WTC11 (cell line): ENCODE results near the gene VWA8. TPM values are rescaled to one million over a fixed set of nuclear protein-coding genes. Genes with fewer than 3 reads are reported as not detected.

Experiments
- ATAC-seq: fragments of 200-7000 bp; cut with Tn5 transposase; 2 replicates; pipeline ENCODE4 v1.10.0; 2021; ENCODE audit warnings: mild to moderate bottlenecking, moderate library complexity
- CTCF ChIA-PET: fragments of 300-600 bp; sonication (Branson Sonifier 250); formaldehyde crosslinking; loops from one replicate; lab custom pipeline; 2021; ENCODE audit warnings: antibody characterized with exemption; lab: Charles Lee
- POLR2A ChIA-PET: fragments of 350-600 bp; sonication (Branson Sonifier 250); formaldehyde crosslinking; loops from one replicate; lab custom pipeline; 2021; ENCODE audit warnings: antibody characterized with exemption; lab: Charles Lee
- DNase-seq: peaks from one replicate; pipeline ENCODE4 v3.0.0; 2021; ENCODE audit warnings: low spot score
- H3K27ac Mint-ChIP-seq: 2 replicates; pipeline ENCODE4 v1.8.0; 2021; ENCODE audit warnings: mixed read lengths
- H3K27me3 Mint-ChIP-seq: 2 replicates; pipeline ENCODE4 v1.8.0; 2021; ENCODE audit warnings: low read depth, mild to moderate bottlenecking, moderate library complexity, mixed read lengths
- H3K36me3 Mint-ChIP-seq: 2 replicates; pipeline ENCODE4 v1.8.0; 2021; ENCODE audit warnings: mixed read lengths
- H3K4me1 Mint-ChIP-seq: 2 replicates; pipeline ENCODE4 v1.8.0; 2022; ENCODE audit warnings: mixed read lengths
- H3K4me3 Mint-ChIP-seq: 2 replicates; pipeline ENCODE4 v1.8.0; 2021; ENCODE audit warnings: mild to moderate bottlenecking, moderate library complexity, mixed read lengths
- H3K9me3 Mint-ChIP-seq: 2 replicates; pipeline ENCODE4 v1.8.0; 2021; ENCODE audit warnings: mixed read lengths
- AFF4 ChIP-seq: sonication (generic); formaldehyde crosslinking; IDR thresholded peaks from 2 replicates; pipeline ENCODE4 v1.8.1; 2023; ENCODE audit warnings: mild to moderate bottlenecking, missing genetic modification reagents, borderline replicate concordance
- ATF3 ChIP-seq: sonication (generic); formaldehyde crosslinking; conservative IDR thresholded peaks from 2 replicates; pipeline ENCODE4 v1.8.1; 2022; ENCODE audit warnings: mild to moderate bottlenecking, missing genetic modification reagents
- ATF6 ChIP-seq: sonication (generic); formaldehyde crosslinking; IDR thresholded peaks from 2 replicates; pipeline ENCODE4 v1.8.1; 2023; ENCODE audit warnings: mild to moderate bottlenecking, missing genetic modification reagents
- CREM ChIP-seq: sonication (generic); formaldehyde crosslinking; IDR thresholded peaks from 2 replicates; pipeline ENCODE4 v1.8.1; 2022; ENCODE audit warnings: mild to moderate bottlenecking, missing genetic modification reagents, moderate library complexity
- E2F1 ChIP-seq: sonication (generic); formaldehyde crosslinking; IDR thresholded peaks from 2 replicates; pipeline ENCODE4 v1.8.0; 2022; ENCODE audit warnings: mild to moderate bottlenecking, missing genetic modification reagents
- FOXK1 ChIP-seq: sonication (generic); formaldehyde crosslinking; IDR thresholded peaks from 2 replicates; pipeline ENCODE4 v1.8.0; 2022; ENCODE audit warnings: mild to moderate bottlenecking, moderate library complexity, missing genetic modification reagents
- HMGXB4 ChIP-seq: sonication (generic); formaldehyde crosslinking; IDR thresholded peaks from 2 replicates; pipeline ENCODE4 v1.8.1; 2023; ENCODE audit warnings: mild to moderate bottlenecking, moderate library complexity, missing genetic modification reagents
- IRF1 ChIP-seq: sonication (generic); formaldehyde crosslinking; IDR thresholded peaks from 2 replicates; pipeline ENCODE4 v1.8.0; 2023; ENCODE audit warnings: missing genetic modification reagents
- KAT7 ChIP-seq: sonication (generic); formaldehyde crosslinking; IDR thresholded peaks from 2 replicates; pipeline ENCODE4 v1.8.1; 2023; ENCODE audit warnings: missing genetic modification reagents, mild to moderate bottlenecking, borderline replicate concordance
- MLX ChIP-seq: sonication (generic); formaldehyde crosslinking; IDR thresholded peaks from 2 replicates; pipeline ENCODE4 v1.8.1; 2023; ENCODE audit warnings: mild to moderate bottlenecking, missing genetic modification reagents, moderate library complexity
- PRDM15 ChIP-seq: sonication (generic); formaldehyde crosslinking; IDR thresholded peaks from 2 replicates; pipeline ENCODE4 v1.8.0; 2022; ENCODE audit warnings: missing genetic modification reagents
- PRRX2 ChIP-seq: fragments of 250-450 bp; sonication (Bioruptor Pico); IDR thresholded peaks from 2 replicates; pipeline ENCODE4 v1.8.0; 2021; ENCODE audit warnings: mild to moderate bottlenecking
- ZNF423 ChIP-seq: fragments of 250-450 bp; sonication (Bioruptor Pico); IDR thresholded peaks from 2 replicates; pipeline ENCODE4 v2.1.2; 2022; ENCODE audit warnings: mild to moderate bottlenecking, moderate library complexity
- ZSCAN18 ChIP-seq: fragments of 250-450 bp; sonication (Bioruptor Pico); IDR thresholded peaks from 2 replicates; pipeline ENCODE4 v2.1.2; 2022; ENCODE audit warnings: mild to moderate bottlenecking, moderate library complexity
- total RNA-seq: library from RNA; stranded (reverse); gene quantifications from 3 replicates; pipeline ENCODE4 v1.2.3, GENCODE V29; 2021

Gene VWA8
- total RNA-seq, 1 experiment from 2014 or later: 19.9 TPM

- no peak for DNase-seq
- Mint-ChIP-seq H3K36me3 (no peaks in the 10 kb centered on the region), H3K27ac (no peak overlapping the region), H3K4me3 (no peak overlapping the region), H3K9me3 (no peaks in the 10 kb centered on the region), H3K4me1 (no peaks in the 10 kb centered on the region), H3K27me3 (no peaks in the 10 kb centered on the region)
- POLR2A ChIA-PET: no interaction called here
- TF ChIP-seq ZNF423 (CRISPR knock-in tag) (no peak), PRDM15 (no peak), HMGXB4 (CRISPR knock-in tag) (no peak), ATF3 (CRISPR knock-in tag) (no peak), IRF1 (CRISPR knock-in tag) (no peak), KAT7 (CRISPR knock-in tag) (no peak), FOXK1 (no peak), E2F1 (no peak)
- ATAC-seq: no peak
- CTCF ChIA-PET: no interaction called here
Observed at GRCh38 chr13:41563341-41563983, 397.4 kb downstream of the VWA8 start.

- ChIA-PET CTCF (no interaction called here), POLR2A (no interaction called here)
- ATAC-seq: no peak
- no peak for DNase-seq
- H3K27me3 Mint-ChIP-seq: no peaks in the 10 kb centered on the region
- H3K36me3 Mint-ChIP-seq: no peaks in the 10 kb centered on the region
- H3K9me3 Mint-ChIP-seq: no peaks in the 10 kb centered on the region
- H3K4me1 Mint-ChIP-seq: no peaks in the 10 kb centered on the region
- H3K4me3 Mint-ChIP-seq: no peak overlapping the region
- no peak overlapping the region for H3K27ac Mint-ChIP-seq
- no peak for TF ChIP-seq CREM (CRISPR knock-in tag)
- no peak for TF ChIP-seq AFF4 (CRISPR knock-in tag)
- no peak for TF ChIP-seq ATF6 (CRISPR knock-in tag)
- no peak for TF ChIP-seq PRRX2
- no peak for TF ChIP-seq ZSCAN18 (CRISPR knock-in tag)
- no peak for TF ChIP-seq MLX (CRISPR knock-in tag)
Observed at GRCh38 chr13:41562541-41563178, 398.2 kb downstream of the VWA8 start.
